HG03442 (cell line): Measurements from ENCODE around the gene CPSF7.

Experiments
- ATAC-seq: cut with Tn5 transposase; IDR thresholded peaks from one replicate; pipeline ENCODE4 v1.9.1; 2021; ENCODE audit warnings: mild to moderate bottlenecking, moderate library complexity; ENCODE audit not compliant: unreplicated experiment

The CPSF7 gene

GRCh38 chr11:61359516-61359915 lies 70.3 kb downstream of the CPSF7 start:
- no peak for ATAC-seq

DNA sequence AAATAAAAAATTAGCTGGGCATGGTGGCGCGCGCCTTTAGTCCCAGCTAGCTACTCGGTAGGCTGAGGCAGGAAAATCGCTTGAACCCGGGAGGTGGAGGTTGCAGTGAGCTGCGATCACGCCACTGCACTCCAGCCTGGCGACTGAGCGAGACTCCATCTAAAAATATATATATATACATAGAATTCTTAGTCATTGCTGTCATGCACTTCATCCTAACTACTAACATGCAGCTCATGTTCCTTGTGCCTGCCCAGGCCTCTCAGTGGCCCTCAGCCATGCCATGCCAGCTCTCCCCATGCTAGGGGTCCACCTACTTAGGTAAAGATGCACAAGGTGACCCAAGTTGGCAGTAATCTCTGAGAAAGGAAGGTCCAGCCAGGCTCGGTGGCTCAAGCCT lies 71.2 kb downstream of the CPSF7 start:
- no peak for ATAC-seq

- ATAC-seq: no peak
Observed at GRCh38 chr11:61357894-61358239, 71.9 kb downstream of the CPSF7 start.

DNA sequence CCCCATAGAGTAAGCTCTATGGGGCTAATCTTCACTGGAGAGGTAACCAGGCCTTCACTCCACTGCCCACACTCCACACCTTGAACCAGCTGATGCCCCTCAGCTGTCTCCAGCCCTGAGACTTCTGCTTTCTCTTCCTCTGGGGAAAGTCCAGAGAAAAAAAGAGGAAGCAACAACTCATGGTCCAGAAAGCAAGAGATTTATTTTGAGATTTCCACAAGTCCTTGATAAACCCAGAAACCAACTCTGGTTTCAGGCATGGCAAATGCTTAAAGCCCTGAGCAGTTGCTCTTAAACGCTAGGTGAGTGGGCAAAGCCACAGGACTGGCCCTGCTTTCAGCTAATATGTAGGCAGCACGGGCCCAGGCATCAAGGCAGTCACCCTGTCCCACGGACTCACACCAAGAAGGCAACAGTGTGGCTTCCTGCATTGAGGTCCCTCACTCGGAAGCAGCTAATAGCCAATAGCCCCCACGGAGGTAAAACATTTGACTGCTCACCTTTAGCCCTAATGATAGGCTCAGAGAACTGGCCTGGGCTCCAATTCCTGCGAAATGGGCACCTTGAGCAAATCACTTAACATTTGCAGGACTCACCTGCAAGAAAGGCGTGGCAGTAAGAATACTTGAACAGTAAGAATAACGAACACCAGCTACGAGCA lies 72.4 kb downstream of the CPSF7 start:
- peak; percentile 42 for ATAC-seq

DNA sequence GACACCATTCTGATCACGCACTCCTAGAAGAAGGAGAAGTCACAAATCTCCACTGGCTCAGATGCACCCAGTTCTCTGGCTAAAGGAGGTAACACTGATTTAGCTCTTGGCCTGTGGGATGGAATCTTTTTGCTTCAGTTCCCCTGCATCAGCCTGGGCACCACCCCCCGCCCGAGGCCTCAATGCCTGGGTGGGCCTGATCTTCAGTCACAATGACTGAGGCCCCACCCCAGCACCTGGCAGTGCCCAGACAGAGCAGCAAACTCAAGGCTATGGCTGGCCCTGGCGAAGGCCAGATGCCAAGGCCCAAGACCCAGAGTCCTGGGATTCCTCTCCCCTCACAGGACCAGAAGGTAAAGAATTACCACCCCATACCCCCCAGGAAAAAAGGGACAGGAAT lies 73.1 kb downstream of the CPSF7 start:
- no peak for ATAC-seq

- ATAC-seq: no peak
Observed at GRCh38 chr11:61354208-61354607, 75.6 kb downstream of the CPSF7 start.

- no peak for ATAC-seq
Observed at GRCh38 chr11:61353131-61354067, 76.4 kb downstream of the CPSF7 start.
